Endothelial cell of umbilical vein (primary cell): Measurements from ENCODE around the gene PPP2R5A.

Source experiments
- GATA2 ChIP-seq: IDR thresholded peaks from 2 replicates; pipeline ENCODE4 v1.7.0; 2011; ENCODE audit warnings: low read depth, mild to moderate bottlenecking, moderate library complexity, mixed read lengths, low read length; ENCODE audit not compliant: insufficient read length, insufficient read depth
- MAX ChIP-seq: IDR thresholded peaks from 2 replicates; pipeline ENCODE4 v1.6.1; 2011; ENCODE audit not compliant: insufficient read depth, insufficient read length
- POLR2A ChIP-seq: IDR thresholded peaks from 2 replicates; pipeline ENCODE4 v1.6.1; 2012; ENCODE audit warnings: low read depth, mild to moderate bottlenecking, control low read depth, low read length
- POLR2AphosphoS5 ChIP-seq: IDR thresholded peaks from 2 replicates; pipeline ENCODE4 v1.6.1; 2012; ENCODE audit warnings: low read depth, mild to moderate bottlenecking, control low read depth, low read length, moderate library complexity; ENCODE audit not compliant: insufficient read depth
- TF ChIP-seq, protein P1 (sequence below), 2 donors: IDR thresholded peaks; 1 replicate in 1 of 2; 2 replicates in 1 of 2; pipeline ENCODE4 v1.5.1; 2011; ENCODE audit warnings: low read length in 2 of 2, mild to moderate bottlenecking in 2 of 2, moderate library complexity in 2 of 2, control low read depth in 1 of 2, inconsistent platforms in 1 of 2, low read depth in 1 of 2; ENCODE audit not compliant: insufficient read depth in 1 of 2; ENCODE audit errors: extremely low read depth in 1 of 2

DNA sequence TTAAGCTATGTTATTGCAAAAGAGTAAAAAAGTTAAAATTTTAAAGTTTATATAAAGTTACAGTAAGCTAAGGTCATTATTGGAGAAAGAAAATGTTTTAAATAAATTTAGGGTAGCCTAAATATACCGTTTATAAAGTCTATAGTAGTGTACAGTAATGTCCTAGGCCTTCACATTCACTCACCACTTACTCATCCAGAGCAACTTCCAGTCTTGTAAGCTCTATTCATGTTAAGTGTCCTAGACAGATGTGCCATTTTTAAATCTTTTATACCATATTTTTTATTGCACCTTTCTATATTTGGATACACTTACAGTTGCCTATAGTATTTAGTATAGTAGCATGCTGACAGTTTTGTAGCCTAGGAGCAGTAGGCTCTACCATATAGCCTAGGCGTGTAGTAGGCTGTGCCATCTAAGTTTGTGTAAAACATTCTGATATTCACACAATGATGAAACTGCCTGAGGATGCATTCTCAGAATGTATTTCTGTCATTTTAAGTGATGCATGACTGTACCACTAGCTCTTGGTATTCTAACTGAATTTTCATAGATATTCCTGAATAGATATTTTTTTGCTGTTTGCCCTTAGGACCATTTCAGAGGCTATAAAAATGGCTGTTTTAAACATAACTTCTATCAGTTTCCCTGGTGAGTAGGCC lies 26.8 kb downstream of the PPP2R5A start:
- TF ChIP-seq MAX (no peak), POLR2AphosphoS5 (no peak), GATA2 (no peak), POLR2A (no peak)
- TF ChIP-seq, protein P1, sequence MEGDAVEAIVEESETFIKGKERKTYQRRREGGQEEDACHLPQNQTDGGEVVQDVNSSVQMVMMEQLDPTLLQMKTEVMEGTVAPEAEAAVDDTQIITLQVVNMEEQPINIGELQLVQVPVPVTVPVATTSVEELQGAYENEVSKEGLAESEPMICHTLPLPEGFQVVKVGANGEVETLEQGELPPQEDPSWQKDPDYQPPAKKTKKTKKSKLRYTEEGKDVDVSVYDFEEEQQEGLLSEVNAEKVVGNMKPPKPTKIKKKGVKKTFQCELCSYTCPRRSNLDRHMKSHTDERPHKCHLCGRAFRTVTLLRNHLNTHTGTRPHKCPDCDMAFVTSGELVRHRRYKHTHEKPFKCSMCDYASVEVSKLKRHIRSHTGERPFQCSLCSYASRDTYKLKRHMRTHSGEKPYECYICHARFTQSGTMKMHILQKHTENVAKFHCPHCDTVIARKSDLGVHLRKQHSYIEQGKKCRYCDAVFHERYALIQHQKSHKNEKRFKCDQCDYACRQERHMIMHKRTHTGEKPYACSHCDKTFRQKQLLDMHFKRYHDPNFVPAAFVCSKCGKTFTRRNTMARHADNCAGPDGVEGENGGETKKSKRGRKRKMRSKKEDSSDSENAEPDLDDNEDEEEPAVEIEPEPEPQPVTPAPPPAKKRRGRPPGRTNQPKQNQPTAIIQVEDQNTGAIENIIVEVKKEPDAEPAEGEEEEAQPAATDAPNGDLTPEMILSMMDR (IDR thresholded peaks at IDR 0.05; ENCODE audit: extremely low read depth in 1 of 2, insufficient read depth in 1 of 2, low read depth in 1 of 2, low read length in 2 of 2) = no peak
